HUES6 (cell line): ENCODE measurements around the gene UBE2J2.

ENCODE experiments used
- H3K27ac ChIP-seq: 2 replicates; pipeline ENCODE4 v1.7.0; 2013; ENCODE audit warnings: low read depth, mild to moderate bottlenecking, low read length, inconsistent platforms
- H3K27me3 ChIP-seq: 2 replicates; pipeline ENCODE4 v1.6.1; 2013; ENCODE audit warnings: low read length; ENCODE audit not compliant: control insufficient read depth, insufficient read depth
- H3K36me3 ChIP-seq: 2 replicates; pipeline ENCODE4 v1.6.1; 2013; ENCODE audit warnings: low read length; ENCODE audit not compliant: control insufficient read depth, insufficient read depth
- H3K4me1 ChIP-seq: 2 replicates; pipeline ENCODE4 v1.6.1; 2013; ENCODE audit warnings: low read length; ENCODE audit not compliant: control insufficient read depth, insufficient read depth
- H3K4me3 ChIP-seq: 2 replicates; pipeline ENCODE4 v1.5.1; 2013; ENCODE audit warnings: low read depth, low read length
- H3K9ac ChIP-seq: one replicate; pipeline ENCODE4 v1.6.1; 2013; ENCODE audit warnings: mild to moderate bottlenecking, low read length
- H3K9me3 ChIP-seq: 2 replicates; pipeline ENCODE4 v1.6.1; 2013; ENCODE audit warnings: low read depth, low read length; ENCODE audit not compliant: control insufficient read depth, insufficient read depth

The UBE2J2 gene

GRCh38 chr1:1228187-1228586, 45.5 kb downstream of the UBE2J2 start:
- Histone ChIP-seq H3K9ac (no peak overlapping the region), H3K27me3 (no peaks in the 10 kb centered on the region), H3K27ac (no peak overlapping the region), H3K4me1 (peaks cover 3% of the 10 kb centered on the region; the same call in 1 of the 2 replicates), H3K9me3 (0 out of 2 replicates have a peak, but pooled peaks cover 2% of the 10 kb centered on the region), H3K36me3 (peaks cover 47% of the 10 kb centered on the region), H3K4me3 (no peak overlapping the region)

- Histone ChIP-seq H3K9me3 (no peaks in the 10 kb centered on the region), H3K4me1 (peaks cover 3% of the 10 kb centered on the region; the same call in 1 of the 2 replicates), H3K4me3 (no peak overlapping the region), H3K36me3 (peaks cover 55% of the 10 kb centered on the region), H3K9ac (no peak overlapping the region), H3K27me3 (no peaks in the 10 kb centered on the region), H3K27ac (no peak overlapping the region)
These were observed 46.3 kb downstream of the UBE2J2 start for GRCh38 chr1:1227386-1227785.

GRCh38 chr1:1226566-1227362, 46.9 kb downstream of the UBE2J2 start:
- Histone ChIP-seq H3K27me3 (no peaks in the 10 kb centered on the region), H3K4me1 (peaks cover 3% of the 10 kb centered on the region; the same call in 1 of the 2 replicates), H3K27ac (no peak overlapping the region), H3K9me3 (no peaks in the 10 kb centered on the region), H3K36me3 (peaks cover 60% of the 10 kb centered on the region), H3K9ac (no peak overlapping the region), H3K4me3 (no peak overlapping the region)

- Histone ChIP-seq H3K27me3 (no peaks in the 10 kb centered on the region), H3K27ac (no peak overlapping the region), H3K9ac (no peak overlapping the region), H3K36me3 (peaks cover 64% of the 10 kb centered on the region), H3K4me3 (no peak overlapping the region), H3K4me1 (0 out of 2 replicates have a peak, but pooled peaks cover 3% of the 10 kb centered on the region), H3K9me3 (no peaks in the 10 kb centered on the region)
These were observed 47.7 kb downstream of the UBE2J2 start for GRCh38 chr1:1225913-1226312.

GRCh38 chr1:1225238-1225845, 48.3 kb downstream of the UBE2J2 start:
- H3K27me3 ChIP-seq, result no peaks in the 10 kb centered on the region
- no peak overlapping the region for H3K4me3 ChIP-seq
- no peaks in the 10 kb centered on the region for H3K9me3 ChIP-seq
- no peak overlapping the region for H3K9ac ChIP-seq
- no peak overlapping the region for H3K27ac ChIP-seq
- H3K36me3 ChIP-seq, result peaks cover 68% of the 10 kb centered on the region
- no peaks in the 10 kb centered on the region for H3K4me1 ChIP-seq

- H3K9ac ChIP-seq, result no peak overlapping the region
- H3K27me3 ChIP-seq, result no peaks in the 10 kb centered on the region
- no peak overlapping the region for H3K4me3 ChIP-seq
- H3K4me1 ChIP-seq, result no peaks in the 10 kb centered on the region
- peaks cover 68% of the 10 kb centered on the region for H3K36me3 ChIP-seq
- no peaks in the 10 kb centered on the region for H3K9me3 ChIP-seq
- H3K27ac ChIP-seq, result no peak overlapping the region
These were observed 49.8 kb downstream of the UBE2J2 start for GRCh38 chr1:1223891-1224290.

GRCh38 chr1:1223321-1223720, 50.3 kb downstream of the UBE2J2 start:
- Histone ChIP-seq H3K36me3 (peaks cover 65% of the 10 kb centered on the region), H3K27ac (no peak overlapping the region), H3K27me3 (no peaks in the 10 kb centered on the region), H3K9me3 (no peaks in the 10 kb centered on the region), H3K4me1 (peaks cover 2% of the 10 kb centered on the region; the same call in 1 of the 2 replicates), H3K4me3 (no peak overlapping the region), H3K9ac (no peak overlapping the region)

GRCh38 chr1:1222575-1223225, 51.0 kb downstream of the UBE2J2 start:
- Histone ChIP-seq H3K36me3 (peaks cover 65% of the 10 kb centered on the region), H3K9ac (no peak overlapping the region)

GRCh38 chr1:1221887-1222574, 51.6 kb downstream of the UBE2J2 start:
- H3K9ac ChIP-seq, result no peak overlapping the region
- H3K4me3 ChIP-seq, result no peak overlapping the region
- no peak overlapping the region for H3K27ac ChIP-seq
- H3K36me3 ChIP-seq, result peaks cover 66% of the 10 kb centered on the region
- no peaks in the 10 kb centered on the region for H3K9me3 ChIP-seq
- H3K4me1 ChIP-seq, result peaks cover 4% of the 10 kb centered on the region; the same call in 1 of the 2 replicates
- no peaks in the 10 kb centered on the region for H3K27me3 ChIP-seq

More at GRCh38 chr1:1222575-1223225, 51.0 kb downstream of the UBE2J2 start:
- H3K4me1 ChIP-seq, result peaks cover 4% of the 10 kb centered on the region; the same call in 1 of the 2 replicates
- H3K4me3 ChIP-seq, result no peak overlapping the region
- H3K27me3 ChIP-seq, result no peaks in the 10 kb centered on the region
- no peak overlapping the region for H3K27ac ChIP-seq
- H3K9me3 ChIP-seq, result no peaks in the 10 kb centered on the region

- Histone ChIP-seq H3K4me3 (no peak overlapping the region), H3K36me3 (peaks cover 56% of the 10 kb centered on the region), H3K9me3 (no peaks in the 10 kb centered on the region), H3K27me3 (no peaks in the 10 kb centered on the region), H3K9ac (no peak overlapping the region), H3K27ac (no peak overlapping the region), H3K4me1 (peaks cover 4% of the 10 kb centered on the region; the same call in 1 of the 2 replicates)
These were observed 53.5 kb downstream of the UBE2J2 start for GRCh38 chr1:1220197-1220596.
